ENCODE data around the gene PGAM5.

GRCh38 chr12:132723764-132724140 lies 13.1 kb downstream of the PGAM5 start:
- TF ChIP-seq CTCF (IDR thresholded peaks at IDR 0.05) (no peak), POLR2A (IDR thresholded peaks at IDR 0.05) (no peak)
